ENCODE measurements around the gene HSPB2.
"Not testable (repeated sequence)": the region's sequence is repeated elsewhere in the genome, so short reads cannot be mapped to it uniquely, and the experiment has no call there.

HSPB2 gene

DNA sequence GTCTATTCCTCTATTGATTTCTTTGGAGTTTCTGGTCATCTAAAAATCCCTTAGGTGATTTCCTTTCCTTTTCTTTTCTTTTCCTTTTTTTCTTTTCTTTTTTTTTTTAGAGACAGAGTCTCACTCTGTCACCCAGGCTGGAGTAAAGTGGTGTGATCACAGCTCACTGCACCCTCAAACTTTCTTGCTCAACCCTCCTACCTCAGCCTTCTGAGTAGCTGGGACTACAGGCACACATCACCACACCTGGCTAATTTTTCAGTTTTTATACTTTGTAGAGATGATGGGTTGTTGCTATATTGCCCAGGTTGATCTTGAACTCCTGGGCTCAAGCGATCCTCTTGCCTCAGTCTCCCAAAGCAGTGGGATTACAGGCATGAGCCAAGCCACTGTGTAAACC lies 4.2 kb downstream of the HSPB2 start:
- no peak for DNase-seq

DNA sequence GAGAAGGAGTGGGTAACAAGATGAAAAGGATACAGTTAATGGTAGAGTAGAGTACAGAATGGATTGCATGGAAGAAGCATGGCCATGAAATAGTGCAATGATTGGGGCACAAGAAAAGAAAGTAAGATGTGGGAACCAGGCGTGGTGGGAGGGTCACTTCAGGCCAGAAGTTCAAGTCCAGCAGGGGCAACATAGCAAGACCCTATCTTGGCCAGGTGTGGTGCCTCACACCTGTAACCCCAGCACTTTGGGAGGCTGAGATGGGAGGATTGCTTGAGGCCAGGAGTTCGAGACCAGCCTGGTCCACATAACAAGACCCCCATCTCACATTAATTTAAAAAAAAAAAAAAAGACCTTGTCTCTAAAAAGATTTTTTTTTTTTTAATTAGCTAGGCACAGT lies 4.8 kb downstream of the HSPB2 start:
- DNase-seq: no peak

DNA sequence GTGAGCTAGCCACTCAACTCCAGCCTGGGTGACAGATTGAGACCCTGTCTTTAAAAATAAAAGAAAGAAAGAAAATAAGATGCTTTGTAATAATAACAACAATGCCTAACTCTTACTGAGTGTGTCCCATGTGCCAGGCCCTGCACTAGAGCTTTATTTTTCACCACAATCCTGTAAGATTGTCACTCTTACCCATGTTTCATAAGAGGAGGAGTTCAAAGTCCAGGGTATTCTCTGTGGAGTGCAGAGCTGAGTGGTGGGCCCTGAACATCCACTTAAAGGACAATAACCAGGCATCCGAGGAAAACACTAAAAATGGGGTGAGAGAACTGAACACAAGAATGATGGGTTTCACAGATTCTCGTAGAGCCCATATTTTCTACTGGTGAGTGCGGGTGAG lies 5.3 kb downstream of the HSPB2 start:
- DNase-seq: no peak

DNA sequence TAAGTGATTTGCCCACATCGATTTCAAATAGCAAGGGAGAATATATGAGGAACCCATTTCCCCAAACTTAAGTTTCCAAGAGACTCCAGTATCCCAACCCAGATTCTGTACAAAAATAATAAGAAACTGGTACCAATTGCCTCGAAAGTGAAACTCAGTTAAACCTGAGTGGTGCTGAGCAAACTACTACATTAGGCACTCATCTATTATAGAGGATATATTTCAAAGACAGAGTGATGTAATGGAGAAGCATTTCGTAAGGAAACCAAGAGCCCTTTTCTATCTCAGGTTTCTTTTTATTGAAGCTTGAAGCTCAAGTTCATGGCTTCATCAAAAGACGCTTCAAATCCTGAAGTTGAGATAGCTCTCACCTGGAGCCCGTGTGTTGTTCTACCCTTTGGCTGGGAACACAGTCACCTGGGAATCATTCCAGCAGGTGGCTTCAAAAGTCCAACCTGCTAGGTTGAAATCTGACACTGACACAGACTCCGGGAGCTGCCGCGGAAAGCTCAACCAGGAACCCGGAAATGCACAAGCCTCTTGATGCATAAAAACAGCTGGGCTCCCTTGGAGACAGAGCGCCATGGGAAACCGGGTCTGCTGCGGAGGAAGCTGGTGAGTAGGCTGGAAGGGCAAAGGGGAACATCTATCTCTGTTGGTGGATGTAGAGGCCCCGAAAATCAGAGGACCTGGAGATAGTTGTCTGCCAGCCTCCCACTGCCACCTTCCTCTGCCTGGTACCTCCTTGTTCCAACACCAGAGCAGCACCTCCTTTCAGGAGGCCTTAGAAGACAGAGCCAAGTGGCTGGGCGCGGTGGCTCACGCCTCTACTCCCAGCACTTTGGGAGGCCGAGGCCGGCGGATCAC lies 6.1 kb downstream of the HSPB2 start, which contains the start of gene C11orf52:
TSS of gene C11orf52 (plus strand) at position 524 of the 867 bp plus-strand sequence. CDS start at position 584, 60 bp downstream.
- DNase-seq: no peak

DNA sequence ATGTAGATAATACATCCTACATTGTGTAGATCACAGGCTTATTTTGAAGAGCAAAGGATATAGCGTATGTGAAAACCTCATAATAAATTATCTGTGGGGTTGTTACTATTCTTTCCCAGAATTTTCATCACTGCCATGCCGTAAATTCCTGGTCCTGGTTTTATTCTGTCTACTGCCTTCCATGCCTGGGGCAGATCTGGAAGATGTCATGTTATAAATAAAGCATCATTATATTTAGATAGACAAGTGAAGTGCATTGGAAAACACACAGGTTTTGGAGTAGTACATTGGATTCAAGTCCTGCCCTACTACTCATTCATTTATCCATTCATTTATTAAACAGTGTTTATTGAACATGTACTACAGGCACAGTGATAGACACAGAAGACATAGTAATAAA lies 8.4 kb downstream of the HSPB2 start:
- no peak for DNase-seq

DNA sequence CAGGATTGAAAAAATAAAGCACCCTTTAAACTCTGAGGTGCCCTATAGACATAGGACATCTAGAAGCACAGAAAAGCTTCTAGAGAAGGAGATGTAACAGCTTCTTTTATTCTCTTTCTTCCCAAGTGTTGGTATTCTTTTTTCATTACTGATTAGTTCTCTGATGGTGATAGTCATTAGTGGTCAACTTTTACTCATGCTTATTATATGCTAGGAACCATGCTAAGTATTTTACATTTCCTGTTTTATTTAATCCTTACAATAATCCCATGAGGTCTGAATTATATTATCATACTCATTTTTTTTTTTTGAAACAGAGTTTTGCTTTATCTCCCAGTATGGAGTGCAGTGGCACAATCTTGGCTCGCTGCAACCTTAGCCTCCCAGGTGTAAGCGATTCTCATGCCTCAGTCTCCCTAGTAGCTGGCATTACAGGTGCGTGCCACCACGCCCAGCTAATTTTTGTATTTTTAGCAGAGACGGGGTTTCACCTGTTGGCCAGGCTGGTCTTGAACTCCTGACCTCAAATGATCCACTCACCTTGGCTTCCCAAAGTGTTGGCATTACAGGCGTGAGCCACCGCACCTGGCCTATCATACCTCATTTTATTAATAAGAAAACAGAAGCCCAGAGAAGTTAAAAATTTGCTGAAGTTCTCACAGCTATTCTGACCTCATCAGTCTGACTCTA lies 9.2 kb downstream of the HSPB2 start:
- DNase-seq: no peak

DNA sequence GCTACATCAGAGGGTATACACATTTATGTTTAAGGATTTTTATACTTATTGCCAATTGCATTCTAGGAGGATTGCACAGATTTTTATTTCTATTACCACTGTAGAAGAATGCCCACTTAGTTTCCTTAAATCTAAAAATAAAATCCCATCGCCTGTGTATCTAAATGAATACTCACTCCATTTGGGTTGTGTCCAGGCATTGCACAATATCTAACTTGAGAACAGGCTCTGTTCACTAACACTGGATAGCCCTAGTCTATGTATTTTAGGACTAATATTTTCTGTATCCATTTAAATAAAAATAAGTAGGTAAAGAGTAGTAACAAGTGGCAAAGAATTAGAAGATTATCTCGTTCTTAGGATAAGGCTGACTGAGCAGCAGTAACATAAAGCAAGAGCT lies 10.3 kb downstream of the HSPB2 start:
- no peak for DNase-seq

DNA sequence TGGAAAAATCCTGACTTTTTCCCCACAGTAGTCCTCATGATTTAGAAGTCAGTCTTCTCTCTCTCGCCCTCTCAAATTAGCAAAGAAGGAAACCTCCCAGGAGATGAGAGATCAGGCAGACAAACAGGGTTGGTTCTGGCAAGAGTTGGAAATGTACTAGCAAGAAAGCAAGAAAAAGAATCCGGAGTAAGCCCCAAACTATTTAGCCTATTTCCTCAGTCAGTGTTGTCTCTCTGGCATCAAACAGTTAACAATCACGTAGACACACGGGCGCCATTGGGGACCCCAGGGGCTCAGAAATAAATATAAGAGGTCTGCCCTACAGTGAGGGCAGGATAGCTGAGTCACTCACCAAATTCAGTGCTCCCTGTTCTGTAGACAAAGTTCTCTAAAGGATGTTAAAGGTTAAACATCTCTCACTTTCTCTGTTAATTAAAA lies 10.8 kb downstream of the HSPB2 start:
- no peak for DNase-seq

DNA sequence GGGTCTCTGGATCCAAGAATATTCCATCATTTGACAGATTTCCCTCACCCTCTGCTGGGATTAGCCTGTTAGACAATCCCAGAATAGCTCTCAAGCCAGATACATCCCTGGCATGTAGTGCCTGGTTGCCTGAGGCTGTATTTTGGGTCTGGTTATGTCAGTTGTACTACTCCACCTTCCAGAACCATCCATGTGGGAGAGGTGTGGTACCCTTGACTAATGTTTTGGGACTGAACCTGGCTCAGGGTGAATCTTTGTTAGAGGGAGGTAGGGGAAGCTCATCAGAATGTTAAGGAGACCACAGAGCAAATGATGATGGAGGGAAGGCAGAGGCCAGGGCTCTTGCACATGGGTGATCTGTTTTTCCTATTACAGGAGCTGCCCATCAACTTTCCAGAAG lies 11.4 kb downstream of the HSPB2 start:
- DNase-seq: no peak

DNA sequence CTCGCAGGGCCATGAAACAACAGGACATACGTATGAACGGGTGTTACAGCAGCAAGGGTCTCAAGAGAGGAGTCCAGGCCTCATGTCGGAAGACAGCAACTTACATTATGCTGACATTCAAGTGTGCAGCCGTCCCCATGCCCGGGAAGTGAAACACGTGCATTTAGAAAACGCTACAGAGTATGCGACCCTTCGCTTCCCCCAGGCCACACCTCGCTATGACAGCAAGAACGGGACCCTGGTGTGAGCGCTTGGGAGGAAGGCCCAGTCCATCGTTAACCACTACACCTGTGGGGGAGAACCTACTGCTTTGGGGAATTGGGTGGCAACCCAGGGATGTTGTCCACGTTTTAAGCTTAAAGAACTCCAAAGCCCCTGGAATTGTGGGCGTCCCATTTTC lies 13.4 kb downstream of the HSPB2 start:
- no peak for DNase-seq

DNA sequence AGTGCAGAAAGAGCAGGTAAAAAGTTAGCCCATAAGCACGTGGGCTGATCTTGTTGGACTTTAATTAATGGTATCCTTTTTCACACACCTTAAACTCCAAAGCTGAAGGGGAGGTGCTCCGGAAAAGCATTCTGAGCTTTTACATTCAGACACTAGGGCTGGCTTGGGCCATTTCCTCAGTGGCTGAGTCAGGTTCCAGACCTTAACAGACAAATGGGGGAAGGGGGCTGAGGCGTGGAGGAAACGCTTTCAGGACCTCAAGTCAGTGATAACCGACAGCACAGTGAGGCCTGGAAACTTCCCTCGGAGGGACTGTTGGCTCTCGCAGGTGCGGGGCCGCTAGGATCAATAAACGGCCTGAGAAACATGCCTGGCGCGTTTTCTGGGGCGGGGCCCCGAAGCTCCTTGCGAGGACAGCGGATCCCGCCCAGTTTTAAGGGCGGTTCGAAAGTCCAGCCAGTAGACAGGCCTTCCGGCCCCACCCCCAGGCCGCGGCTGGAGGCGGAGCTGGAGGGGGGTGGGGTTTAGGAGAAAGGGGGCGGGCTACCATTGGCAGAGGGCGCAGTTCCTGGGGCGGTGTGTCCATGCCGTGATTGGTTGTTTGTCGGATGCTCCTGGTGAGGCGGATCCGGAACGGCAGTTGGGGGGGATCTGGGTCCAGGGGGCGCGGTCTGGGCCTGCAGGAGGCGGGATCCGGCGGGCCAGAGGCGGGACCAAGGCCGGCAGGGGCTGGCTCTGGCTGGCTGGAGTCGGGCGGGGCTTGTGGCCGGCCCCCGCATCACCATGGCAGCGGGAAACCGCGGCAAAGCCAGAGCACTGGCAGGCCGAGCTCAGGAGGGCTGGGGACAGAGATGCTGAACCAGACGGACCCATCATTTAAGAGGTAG lies 14.2 kb downstream of the HSPB2 start:
- DNase-seq: peak; percentile 93

DNA sequence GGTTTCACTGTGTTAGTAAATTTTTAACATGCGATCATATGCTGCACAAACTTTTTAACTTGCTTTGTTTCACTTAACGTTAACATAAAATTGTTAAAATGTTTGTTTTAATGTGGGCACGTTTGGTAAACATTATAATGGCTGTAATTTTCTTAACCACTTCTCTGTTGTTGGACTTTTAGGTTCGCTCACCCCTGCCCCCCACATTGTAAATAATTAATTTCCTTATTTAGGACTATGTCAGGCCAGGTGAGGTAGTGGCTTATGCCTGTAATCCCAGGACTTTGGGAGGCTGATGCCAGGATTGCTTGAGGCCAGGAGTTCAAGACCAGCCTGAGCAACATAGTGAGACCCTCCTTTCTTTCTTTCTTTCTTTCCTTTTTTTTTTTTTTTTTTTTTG lies 17.9 kb downstream of the HSPB2 start:
- no peak for DNase-seq

DNA sequence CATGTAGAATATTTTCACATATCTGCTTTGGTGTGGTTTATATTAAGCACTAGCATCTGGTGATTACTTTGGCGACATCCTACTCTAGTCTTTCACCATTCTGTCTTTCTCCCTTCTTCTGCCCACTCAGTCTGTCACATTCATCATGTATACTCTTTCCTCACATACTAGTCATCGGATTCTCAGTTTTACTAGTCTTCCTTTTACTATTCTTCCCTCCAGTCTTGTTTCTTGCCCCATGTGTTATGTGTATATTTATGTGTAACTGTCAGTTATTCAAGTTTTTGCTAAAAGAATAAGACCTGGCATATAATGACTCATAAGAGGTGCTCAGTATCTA lies 20.0 kb downstream of the HSPB2 start:
- DNase-seq: no peak

DNA sequence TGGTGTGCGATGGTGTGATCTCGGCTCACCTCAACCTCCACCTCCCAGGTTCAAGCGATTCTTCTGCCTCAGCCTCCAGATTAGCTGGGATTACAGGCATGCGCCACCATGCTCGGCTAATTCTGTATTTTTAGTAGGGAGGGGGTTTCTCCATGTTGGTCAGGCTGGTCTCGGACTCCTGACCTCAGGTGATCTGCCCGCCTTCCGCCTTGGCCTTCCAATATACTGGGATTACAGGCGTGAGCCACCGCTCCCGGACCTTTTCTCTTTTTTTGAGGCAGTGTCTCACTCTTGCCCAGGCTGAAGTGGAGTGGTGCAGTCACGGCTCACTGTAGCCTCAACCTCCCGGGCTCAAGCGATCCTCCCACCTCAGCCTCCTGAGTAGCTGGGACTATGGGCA lies 20.6 kb downstream of the HSPB2 start:
- DNase-seq: not testable (repeated sequence)

DNA sequence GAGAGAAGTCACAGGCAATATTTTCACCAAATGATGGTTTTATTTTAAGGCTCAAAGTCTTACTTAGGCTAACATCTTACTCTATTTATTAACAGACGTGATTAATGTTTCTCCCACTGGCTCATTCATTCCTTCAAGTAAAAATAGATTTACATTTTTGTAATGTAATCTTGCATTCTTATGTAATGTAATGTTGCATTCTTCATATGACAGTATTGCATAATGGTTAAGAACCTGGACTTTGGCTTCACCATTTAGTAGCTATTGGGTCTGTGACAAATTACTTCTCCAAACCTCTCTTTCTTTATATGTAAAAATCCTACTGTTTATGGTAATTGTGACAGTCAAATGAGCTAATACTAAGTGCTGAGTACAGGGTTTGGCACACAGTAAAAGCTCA lies 21.3 kb downstream of the HSPB2 start:
- no peak for DNase-seq

DNA sequence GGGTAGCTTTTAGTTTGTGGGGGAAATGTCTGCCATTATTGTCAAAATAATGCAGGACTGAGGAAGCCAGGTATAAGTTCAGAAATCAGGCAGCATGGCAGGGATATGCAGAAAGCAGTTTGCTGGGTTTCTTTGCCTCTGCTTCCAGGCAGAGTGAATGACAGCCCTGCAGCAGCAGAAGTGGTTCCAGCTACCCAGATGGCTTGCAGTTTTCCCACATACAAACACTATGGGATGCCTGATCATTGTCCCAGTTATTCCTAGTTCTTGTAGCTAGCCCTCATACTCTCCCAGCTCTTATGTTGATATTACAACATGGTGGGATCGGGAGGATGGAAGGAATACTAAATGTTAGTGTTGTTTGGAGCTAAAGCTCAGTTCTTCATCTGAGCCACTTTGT lies 21.8 kb downstream of the HSPB2 start:
- DNase-seq: no peak

DNA sequence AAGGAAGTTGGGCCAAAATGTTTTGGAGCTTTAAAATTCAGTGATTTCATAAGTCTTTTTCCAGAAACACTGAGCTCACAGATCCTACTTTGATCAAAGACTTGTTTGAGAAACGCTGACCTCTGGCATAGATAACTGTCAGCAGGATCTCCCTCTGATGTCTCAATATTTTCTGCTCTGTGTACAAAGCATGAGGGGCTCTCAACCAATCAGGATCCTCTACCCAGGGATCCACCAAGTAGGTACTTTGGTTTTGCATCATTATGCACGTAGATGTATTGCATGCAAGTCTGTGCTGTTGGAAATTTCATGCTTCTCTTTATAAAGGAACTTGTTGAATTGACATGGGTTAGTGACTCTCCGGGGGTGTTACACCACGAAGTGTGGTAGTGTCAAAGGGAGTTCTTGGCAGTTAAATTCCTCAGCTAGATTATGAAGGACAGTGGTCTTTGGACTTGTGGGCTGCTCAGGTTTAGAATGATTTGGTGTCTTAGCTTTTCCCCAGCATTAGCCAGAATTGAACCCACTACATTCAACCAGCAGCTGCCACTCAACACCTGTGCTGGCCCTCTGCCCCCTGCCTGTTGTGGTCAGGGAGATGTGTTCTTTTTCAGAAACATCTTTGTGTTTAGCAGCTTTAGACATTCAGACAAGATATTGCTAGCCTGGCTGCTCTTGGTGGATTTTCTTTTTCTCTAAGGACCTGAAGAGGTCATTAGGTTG lies 22.9 kb downstream of the HSPB2 start:
- DNase-seq: no peak

DNA sequence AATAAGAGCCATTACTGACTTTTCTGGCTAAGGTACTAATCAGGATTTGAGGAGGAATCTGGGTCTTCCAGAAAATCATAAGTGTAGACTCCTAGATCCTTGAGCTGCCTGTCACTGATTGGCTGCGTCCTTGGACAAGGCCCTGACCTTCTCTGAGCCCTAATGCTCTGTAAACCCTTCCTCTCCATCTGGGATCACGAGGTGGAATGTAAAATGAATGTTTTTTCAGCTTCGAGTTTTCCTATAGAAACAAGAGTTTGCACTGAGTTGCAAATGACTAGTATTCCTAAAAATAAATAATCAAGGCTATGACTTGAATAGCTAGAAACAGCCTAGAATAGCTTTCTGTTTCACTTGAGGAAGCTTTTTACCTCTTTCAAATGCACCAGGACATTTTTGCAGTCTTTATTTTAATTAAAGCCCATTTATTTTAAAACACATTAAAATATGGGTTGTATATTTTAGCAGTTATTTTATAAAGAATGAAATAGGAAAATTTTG lies 23.6 kb downstream of the HSPB2 start:
- DNase-seq: no peak

DNA sequence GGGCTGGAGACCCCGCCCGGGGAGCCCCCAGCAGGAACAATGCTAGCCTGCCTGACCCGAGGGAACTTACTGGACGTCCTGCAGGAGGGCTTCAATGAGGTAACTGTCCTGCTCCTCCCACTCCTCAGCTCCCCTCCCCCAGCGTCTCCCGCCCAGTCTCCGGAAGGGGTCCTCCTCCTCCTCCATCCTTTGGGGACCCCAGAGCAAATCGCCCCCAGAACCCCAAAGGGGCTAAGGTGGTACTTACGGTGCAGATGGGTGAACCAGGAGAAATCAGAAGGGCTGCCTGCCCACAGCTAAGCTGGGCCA lies 24.9 kb downstream of the HSPB2 start:
- DNase-seq: no peak

DNA sequence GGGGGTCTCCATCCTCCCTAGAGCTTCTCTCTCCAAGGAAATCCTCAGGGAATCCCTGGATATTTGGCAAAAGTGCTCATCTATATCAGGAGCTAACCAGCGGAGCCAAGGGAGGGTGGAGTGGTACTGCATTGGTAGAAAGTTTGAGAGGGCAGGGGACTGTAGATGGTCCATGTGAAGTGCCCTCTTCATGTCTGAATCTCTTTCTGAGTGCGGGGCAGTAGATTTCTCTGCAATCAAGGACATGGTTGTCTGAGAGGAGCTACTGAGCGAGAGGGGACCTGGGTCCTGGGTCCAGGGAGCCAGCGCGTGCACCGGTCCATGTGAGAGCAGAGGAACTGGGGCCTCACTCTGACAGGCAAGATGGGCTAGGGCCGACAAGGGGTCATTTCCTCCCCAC lies 25.3 kb downstream of the HSPB2 start:
- no peak for DNase-seq

DNA sequence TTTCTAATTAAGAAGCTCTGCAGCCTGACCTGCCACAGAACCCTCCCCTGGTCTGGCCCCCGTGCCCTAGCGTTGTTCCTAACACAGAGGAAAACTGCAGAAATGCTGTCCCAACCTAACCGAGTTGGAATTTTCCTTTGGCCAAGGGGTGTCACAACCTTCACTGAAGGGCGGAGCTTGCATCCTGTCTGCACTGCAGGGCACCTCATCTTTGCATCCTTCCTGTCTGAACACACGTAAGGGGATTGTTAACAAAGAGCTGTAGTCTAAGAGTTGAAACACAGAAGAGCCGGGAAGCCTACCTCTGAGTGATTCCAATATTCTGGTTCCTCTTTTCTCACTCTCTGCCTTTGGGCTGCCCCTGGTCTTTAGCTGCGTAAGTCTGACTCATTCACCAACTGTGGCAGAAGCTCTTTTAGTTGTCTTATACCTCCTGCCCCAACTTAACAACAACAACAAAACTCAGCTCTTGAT lies 26.2 kb downstream of the HSPB2 start:
- DNase-seq: no peak

DNA sequence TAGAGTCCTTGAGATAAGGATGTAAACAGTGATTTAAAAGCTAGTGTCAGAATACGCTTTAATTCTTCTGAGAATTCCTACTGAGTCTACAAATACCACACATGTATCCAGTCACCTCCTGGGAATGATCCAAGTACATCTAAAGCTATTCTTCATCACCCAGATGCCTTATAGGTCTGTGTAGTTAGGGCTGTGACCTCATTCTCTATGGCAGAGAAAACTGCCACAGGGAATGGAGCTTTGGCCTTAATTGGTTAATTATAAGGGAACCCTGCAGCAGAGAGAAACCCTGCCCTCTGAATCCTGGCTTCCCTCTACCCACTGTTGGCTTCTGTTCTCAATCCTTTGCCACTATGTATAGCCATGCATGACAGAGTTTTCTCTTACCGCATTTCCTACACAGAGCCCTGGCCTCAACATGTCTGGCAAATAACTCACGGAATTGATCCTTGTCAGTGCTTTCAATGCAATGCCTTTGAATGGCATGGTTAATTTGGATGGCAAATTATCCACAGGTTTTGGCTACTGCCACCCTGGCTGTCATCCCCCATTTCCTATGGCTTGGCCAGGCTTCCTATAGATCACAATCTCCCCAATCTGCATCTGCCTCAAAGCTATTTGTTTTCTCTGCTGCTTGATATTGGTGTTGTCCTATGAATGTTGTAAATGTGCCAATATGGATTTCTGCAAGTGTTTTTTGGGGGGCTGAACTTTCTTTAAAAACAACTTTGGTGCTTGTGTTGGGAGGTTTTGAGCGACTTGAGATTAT lies 27.5 kb downstream of the HSPB2 start:
- no peak for DNase-seq

All from activated CD8-positive, alpha-beta memory T cell treated with anti-CD3 and anti-CD28 coated beads, Interleukin-2, amount 50 U/mL, for 4 hours (primary cell).